Liver (tissue), 3 donors: ENCODE measurements around the gene RASAL2.

Experiments used
- HNF4G ChIP-seq: IDR thresholded peaks from 2 replicates; pipeline ENCODE4 v1.6.1; 2016; ENCODE audit warnings: antibody characterized with exemption
- SP1 ChIP-seq: IDR thresholded peaks from 2 replicates; pipeline ENCODE4 v1.6.1; 2018; ENCODE audit warnings: antibody characterized with exemption, mild to moderate bottlenecking
- TF ChIP-seq, protein P1 (sequence below): IDR thresholded peaks from 2 replicates; pipeline ENCODE4 v1.6.1; 2016; ENCODE audit warnings: antibody characterized with exemption
- TF ChIP-seq, protein P2 (sequence below): IDR thresholded peaks from 2 replicates; pipeline ENCODE4 v1.6.1; 2016; ENCODE audit warnings: antibody characterized with exemption
- TF ChIP-seq, protein P3 (sequence below): fragments of 150-350 bp; IDR thresholded peaks from 2 replicates; pipeline ENCODE4 v1.5.1; 2017; ENCODE audit warnings: improper control_type of control experiment, low read depth, low read length; ENCODE audit not compliant: missing input control
- TF ChIP-seq, protein P4 (sequence below): IDR thresholded peaks from 2 replicates; pipeline ENCODE4 v1.6.1; 2016; ENCODE audit warnings: antibody characterized with exemption
- donor health status: healthy.
- donor health status: healthy.

DNA sequence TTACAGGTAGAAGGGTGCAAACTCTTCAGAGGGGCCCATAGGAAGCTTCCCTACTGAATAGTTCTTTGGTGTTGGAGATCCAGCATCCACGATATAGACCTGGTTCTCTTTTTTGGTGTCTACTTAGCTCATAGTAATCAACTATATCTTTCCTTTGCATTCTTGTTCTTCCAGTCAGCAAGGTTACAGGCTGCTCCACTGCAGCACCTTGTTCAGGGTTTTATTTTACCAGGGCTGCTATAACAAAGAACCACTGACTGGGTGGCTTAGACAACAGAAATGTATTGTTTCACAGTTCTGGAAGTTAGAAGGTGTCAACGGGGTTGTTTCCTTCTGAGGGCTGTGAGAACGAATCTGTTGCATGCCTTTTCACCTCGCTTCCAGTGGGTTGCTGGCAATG, 266.5 kb downstream of the RASAL2 start:
- TF ChIP-seq SP1: no peak
- TF ChIP-seq, protein P1, sequence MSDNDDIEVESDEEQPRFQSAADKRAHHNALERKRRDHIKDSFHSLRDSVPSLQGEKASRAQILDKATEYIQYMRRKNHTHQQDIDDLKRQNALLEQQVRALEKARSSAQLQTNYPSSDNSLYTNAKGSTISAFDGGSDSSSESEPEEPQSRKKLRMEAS: no peak
- TF ChIP-seq, protein P2, sequence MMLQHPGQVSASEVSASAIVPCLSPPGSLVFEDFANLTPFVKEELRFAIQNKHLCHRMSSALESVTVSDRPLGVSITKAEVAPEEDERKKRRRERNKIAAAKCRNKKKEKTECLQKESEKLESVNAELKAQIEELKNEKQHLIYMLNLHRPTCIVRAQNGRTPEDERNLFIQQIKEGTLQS: no peak
- no peak for TF ChIP-seq HNF4G
- TF ChIP-seq, protein P3, sequence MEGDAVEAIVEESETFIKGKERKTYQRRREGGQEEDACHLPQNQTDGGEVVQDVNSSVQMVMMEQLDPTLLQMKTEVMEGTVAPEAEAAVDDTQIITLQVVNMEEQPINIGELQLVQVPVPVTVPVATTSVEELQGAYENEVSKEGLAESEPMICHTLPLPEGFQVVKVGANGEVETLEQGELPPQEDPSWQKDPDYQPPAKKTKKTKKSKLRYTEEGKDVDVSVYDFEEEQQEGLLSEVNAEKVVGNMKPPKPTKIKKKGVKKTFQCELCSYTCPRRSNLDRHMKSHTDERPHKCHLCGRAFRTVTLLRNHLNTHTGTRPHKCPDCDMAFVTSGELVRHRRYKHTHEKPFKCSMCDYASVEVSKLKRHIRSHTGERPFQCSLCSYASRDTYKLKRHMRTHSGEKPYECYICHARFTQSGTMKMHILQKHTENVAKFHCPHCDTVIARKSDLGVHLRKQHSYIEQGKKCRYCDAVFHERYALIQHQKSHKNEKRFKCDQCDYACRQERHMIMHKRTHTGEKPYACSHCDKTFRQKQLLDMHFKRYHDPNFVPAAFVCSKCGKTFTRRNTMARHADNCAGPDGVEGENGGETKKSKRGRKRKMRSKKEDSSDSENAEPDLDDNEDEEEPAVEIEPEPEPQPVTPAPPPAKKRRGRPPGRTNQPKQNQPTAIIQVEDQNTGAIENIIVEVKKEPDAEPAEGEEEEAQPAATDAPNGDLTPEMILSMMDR: no peak
- TF ChIP-seq, protein P4, sequence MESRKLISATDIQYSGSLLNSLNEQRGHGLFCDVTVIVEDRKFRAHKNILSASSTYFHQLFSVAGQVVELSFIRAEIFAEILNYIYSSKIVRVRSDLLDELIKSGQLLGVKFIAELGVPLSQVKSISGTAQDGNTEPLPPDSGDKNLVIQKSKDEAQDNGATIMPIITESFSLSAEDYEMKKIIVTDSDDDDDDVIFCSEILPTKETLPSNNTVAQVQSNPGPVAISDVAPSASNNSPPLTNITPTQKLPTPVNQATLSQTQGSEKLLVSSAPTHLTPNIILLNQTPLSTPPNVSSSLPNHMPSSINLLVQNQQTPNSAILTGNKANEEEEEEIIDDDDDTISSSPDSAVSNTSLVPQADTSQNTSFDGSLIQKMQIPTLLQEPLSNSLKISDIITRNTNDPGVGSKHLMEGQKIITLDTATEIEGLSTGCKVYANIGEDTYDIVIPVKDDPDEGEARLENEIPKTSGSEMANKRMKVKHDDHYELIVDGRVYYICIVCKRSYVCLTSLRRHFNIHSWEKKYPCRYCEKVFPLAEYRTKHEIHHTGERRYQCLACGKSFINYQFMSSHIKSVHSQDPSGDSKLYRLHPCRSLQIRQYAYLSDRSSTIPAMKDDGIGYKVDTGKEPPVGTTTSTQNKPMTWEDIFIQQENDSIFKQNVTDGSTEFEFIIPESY: no peak
